Panc1 (cell line): ENCODE results near the gene CDH15. TPM values are rescaled to one million over a fixed set of nuclear protein-coding genes. Genes with fewer than 3 reads are reported as not detected.

Experiments used
- ATAC-seq: fragments of 200-7000 bp; cut with Tn5 transposase; 2 replicates; pipeline ENCODE4 v1.9.1; 2020; ENCODE audit warnings: mild to moderate bottlenecking, moderate library complexity
- BruUV-seq: library from RNA; stranded (reverse); fragments of 400-500 nt; replicated peaks from 2 replicates; lab custom pipeline; 2021; lab: Mats Ljungman, UMichigan
- CTCF ChIA-PET: fragments of 300-600 bp; sonication (Branson Sonifier 250); formaldehyde crosslinking; loops from one replicate; lab custom pipeline; 2022; ENCODE audit warnings: antibody characterized with exemption; lab: Charles Lee
- POLR2A ChIA-PET: fragments of 300-600 bp; sonication (Branson Sonifier 250); formaldehyde crosslinking; loops from one replicate; lab custom pipeline; 2022; ENCODE audit warnings: antibody characterized with exemption; lab: Charles Lee
- DNase-seq: peaks from one replicate; pipeline ENCODE4 v3.0.0-alpha.2; 2010; ENCODE audit warnings: low read depth, low spot score
- H3K27ac ChIP-seq: 2 replicates; pipeline ENCODE4 v1.5.1; 2011; ENCODE audit warnings: mild to moderate bottlenecking, low read length, inconsistent platforms
- H3K27me3 ChIP-seq: fragments of 200-500 bp; sonication (Bioruptor generic); 2 replicates; pipeline ENCODE4 v1.6.0; 2014; ENCODE audit warnings: low read length, inconsistent platforms; ENCODE audit not compliant: control insufficient read depth, insufficient read depth
- H3K36me3 ChIP-seq: fragments of 200-500 bp; sonication (Bioruptor generic); 2 replicates; pipeline ENCODE4 v1.5.1; 2014; ENCODE audit warnings: inconsistent platforms, mild to moderate bottlenecking, low read length, moderate library complexity; ENCODE audit not compliant: control insufficient read depth, insufficient read depth
- H3K4me1 ChIP-seq: 2 replicates; pipeline ENCODE4 v1.5.1; 2011; ENCODE audit warnings: inconsistent platforms, mild to moderate bottlenecking, low read length, moderate library complexity; ENCODE audit not compliant: control insufficient read depth, insufficient read depth
- H3K4me3 ChIP-seq, 2 experiments: 2 replicates each; pipeline ENCODE4 v1.5.1; 2011 to 2012; ENCODE audit warnings: low read depth in 2 of 2, low read length in 2 of 2, mild to moderate bottlenecking in 2 of 2, inconsistent platforms in 1 of 2, moderate library complexity in 1 of 2
- H3K9me3 ChIP-seq: fragments of 200-500 bp; sonication (Bioruptor generic); 2 replicates; pipeline ENCODE4 v1.5.1; 2014; ENCODE audit warnings: low read depth, mild to moderate bottlenecking, inconsistent platforms, low read length, moderate library complexity; ENCODE audit not compliant: control insufficient read depth, insufficient read depth
- POLR2AphosphoS5 ChIP-seq: IDR thresholded peaks from 2 replicates; pipeline ENCODE4 v1.6.1; 2012; ENCODE audit warnings: mild to moderate bottlenecking, low read depth, low read length, moderate library complexity
- SIN3A ChIP-seq: IDR thresholded peaks from 2 replicates; pipeline ENCODE4 v1.6.1; 2012; ENCODE audit warnings: low read depth, mild to moderate bottlenecking, low read length, moderate library complexity, borderline replicate concordance; ENCODE audit not compliant: insufficient read depth
- TCF7L2 ChIP-seq: IDR thresholded peaks from 2 replicates; pipeline ENCODE4 v1.6.1; 2011; ENCODE audit warnings: mild to moderate bottlenecking, low read depth, low read length, inconsistent platforms
- in situ Hi-C: cut with HindIII; loops from 2 replicates; pipeline ENCODE4 v1.10.0; 2016; ENCODE audit warnings: low sequenced_read_pairs, low pct_unique_long_range_greater_than_20kb
- intact Hi-C: fragments of 100-400 bp; cut with micrococcal nuclease; formaldehyde crosslinking; loops from one replicate; pipeline ENCODE4 v1.10.0; 2022; ENCODE audit not compliant: unreplicated experiment
- total RNA-seq: library from RNA; stranded (reverse); gene quantifications from one replicate; pipeline ENCODE4 v1.2.1, GENCODE V29; 2021; ENCODE audit not compliant: unreplicated experiment
- TF ChIP-seq, protein P1 (sequence below), 2 experiments: IDR thresholded peaks; 2 replicates each; pipeline ENCODE4 v1.6.1; 2011 to 2012; ENCODE audit warnings: low read depth in 2 of 2, control low read depth in 1 of 2, low read length in 1 of 2, mild to moderate bottlenecking in 1 of 2, moderate library complexity in 1 of 2; ENCODE audit not compliant: insufficient read depth in 1 of 2
- TF ChIP-seq, protein P2 (sequence below): fragments of 450-650 bp; IDR thresholded peaks from 2 replicates; pipeline ENCODE4 v1.5.1; 2017; ENCODE audit warnings: mild to moderate bottlenecking

The CDH15 gene
- total RNA-seq, 1 experiment from 2014 or later, result 0.51 TPM

DNA sequence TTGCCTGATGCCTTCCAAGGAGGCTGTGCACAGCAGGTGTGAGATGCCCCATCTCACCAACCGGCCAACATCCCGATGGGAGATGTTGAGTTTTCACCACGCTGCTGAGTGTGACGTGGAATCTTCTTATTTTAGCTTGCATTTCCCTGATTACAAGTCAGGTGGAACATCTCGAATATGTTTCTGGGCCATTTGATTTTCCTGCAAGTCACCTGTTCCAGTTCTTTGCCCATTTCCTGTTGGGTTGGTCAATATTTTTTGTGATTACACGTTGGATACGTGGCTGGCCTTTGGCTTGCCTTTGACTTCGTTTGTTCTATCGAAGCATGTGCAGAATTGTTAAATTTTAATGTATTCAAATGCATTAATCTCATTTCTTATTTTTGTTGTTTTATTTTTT is 8.3 kb upstream of the CDH15 start:
- CTCF ChIA-PET, result no interaction called here
- intact Hi-C loops, result loop anchor here (10.0 kb wide), 1 partner anchor 348 kb away; the partner anchor contains the start of gene APRT
- BruUV-seq, result no TSS peak

DNA sequence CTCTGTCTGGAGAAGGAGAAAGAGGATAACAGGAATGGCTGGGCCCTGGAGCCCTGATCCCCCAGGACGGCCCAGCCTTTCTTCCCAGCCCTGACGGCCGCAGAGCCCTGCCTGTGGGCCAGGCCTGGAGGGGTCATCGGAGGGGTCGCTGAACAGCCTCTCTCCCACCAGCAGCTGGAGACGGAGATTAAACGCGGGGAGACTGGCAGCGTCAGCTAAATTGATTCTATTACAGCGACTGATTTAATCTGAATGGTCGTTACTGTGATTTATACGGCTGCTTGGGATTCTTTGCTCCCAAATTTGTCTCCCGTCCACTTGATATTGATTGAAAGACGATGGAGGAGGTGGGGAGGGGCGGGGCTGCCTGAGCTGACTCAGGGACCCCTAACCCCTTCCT is 7.1 kb upstream of the CDH15 start:
- no TSS peak for BruUV-seq
- in situ Hi-C loops, result no loop called here
- POLR2A ChIA-PET, result no interaction called here
- H3K27me3 ChIP-seq, result no peaks in the 10 kb centered on the region
- no peak overlapping the region for H3K27ac ChIP-seq
- H3K4me3 ChIP-seq, result no peak overlapping the region
- intact Hi-C loops, result loop anchor here (10.0 kb wide), 1 partner anchor 350 kb away; the partner anchor contains the start of gene APRT
- no peaks in the 10 kb centered on the region for H3K36me3 ChIP-seq
- TF ChIP-seq POLR2AphosphoS5 (no peak), SIN3A (no peak)
- DNase-seq (no peak), ATAC-seq (no peak)
- H3K9me3 ChIP-seq, result no peaks in the 10 kb centered on the region
- peaks cover 4% of the 10 kb centered on the region; the same call in 1 of the 2 replicates for H3K4me1 ChIP-seq
- CTCF ChIA-PET, result no interaction called here

More for the DNA sequence above, 8.3 kb upstream of the CDH15 start:
- Histone ChIP-seq H3K9me3 (no peaks in the 10 kb centered on the region), H3K4me1 (no peaks in the 10 kb centered on the region), H3K27me3 (no peaks in the 10 kb centered on the region), H3K4me3 (no peak overlapping the region), H3K27ac (no peak overlapping the region), H3K36me3 (no peaks in the 10 kb centered on the region)
- ATAC-seq (no peak), DNase-seq (no peak)
- TF ChIP-seq SIN3A (no peak), TCF7L2 (no peak), POLR2AphosphoS5 (no peak)
- TF ChIP-seq, protein P1, sequence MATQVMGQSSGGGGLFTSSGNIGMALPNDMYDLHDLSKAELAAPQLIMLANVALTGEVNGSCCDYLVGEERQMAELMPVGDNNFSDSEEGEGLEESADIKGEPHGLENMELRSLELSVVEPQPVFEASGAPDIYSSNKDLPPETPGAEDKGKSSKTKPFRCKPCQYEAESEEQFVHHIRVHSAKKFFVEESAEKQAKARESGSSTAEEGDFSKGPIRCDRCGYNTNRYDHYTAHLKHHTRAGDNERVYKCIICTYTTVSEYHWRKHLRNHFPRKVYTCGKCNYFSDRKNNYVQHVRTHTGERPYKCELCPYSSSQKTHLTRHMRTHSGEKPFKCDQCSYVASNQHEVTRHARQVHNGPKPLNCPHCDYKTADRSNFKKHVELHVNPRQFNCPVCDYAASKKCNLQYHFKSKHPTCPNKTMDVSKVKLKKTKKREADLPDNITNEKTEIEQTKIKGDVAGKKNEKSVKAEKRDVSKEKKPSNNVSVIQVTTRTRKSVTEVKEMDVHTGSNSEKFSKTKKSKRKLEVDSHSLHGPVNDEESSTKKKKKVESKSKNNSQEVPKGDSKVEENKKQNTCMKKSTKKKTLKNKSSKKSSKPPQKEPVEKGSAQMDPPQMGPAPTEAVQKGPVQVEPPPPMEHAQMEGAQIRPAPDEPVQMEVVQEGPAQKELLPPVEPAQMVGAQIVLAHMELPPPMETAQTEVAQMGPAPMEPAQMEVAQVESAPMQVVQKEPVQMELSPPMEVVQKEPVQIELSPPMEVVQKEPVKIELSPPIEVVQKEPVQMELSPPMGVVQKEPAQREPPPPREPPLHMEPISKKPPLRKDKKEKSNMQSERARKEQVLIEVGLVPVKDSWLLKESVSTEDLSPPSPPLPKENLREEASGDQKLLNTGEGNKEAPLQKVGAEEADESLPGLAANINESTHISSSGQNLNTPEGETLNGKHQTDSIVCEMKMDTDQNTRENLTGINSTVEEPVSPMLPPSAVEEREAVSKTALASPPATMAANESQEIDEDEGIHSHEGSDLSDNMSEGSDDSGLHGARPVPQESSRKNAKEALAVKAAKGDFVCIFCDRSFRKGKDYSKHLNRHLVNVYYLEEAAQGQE (IDR thresholded peaks at IDR 0.05; ENCODE audit: insufficient read depth in 1 of 2, low read depth in 2 of 2, low read length in 1 of 2), result no peak
- TF ChIP-seq, protein P2, sequence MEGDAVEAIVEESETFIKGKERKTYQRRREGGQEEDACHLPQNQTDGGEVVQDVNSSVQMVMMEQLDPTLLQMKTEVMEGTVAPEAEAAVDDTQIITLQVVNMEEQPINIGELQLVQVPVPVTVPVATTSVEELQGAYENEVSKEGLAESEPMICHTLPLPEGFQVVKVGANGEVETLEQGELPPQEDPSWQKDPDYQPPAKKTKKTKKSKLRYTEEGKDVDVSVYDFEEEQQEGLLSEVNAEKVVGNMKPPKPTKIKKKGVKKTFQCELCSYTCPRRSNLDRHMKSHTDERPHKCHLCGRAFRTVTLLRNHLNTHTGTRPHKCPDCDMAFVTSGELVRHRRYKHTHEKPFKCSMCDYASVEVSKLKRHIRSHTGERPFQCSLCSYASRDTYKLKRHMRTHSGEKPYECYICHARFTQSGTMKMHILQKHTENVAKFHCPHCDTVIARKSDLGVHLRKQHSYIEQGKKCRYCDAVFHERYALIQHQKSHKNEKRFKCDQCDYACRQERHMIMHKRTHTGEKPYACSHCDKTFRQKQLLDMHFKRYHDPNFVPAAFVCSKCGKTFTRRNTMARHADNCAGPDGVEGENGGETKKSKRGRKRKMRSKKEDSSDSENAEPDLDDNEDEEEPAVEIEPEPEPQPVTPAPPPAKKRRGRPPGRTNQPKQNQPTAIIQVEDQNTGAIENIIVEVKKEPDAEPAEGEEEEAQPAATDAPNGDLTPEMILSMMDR, result no peak
- in situ Hi-C loops, result no loop called here
- POLR2A ChIA-PET, result no interaction called here

DNA sequence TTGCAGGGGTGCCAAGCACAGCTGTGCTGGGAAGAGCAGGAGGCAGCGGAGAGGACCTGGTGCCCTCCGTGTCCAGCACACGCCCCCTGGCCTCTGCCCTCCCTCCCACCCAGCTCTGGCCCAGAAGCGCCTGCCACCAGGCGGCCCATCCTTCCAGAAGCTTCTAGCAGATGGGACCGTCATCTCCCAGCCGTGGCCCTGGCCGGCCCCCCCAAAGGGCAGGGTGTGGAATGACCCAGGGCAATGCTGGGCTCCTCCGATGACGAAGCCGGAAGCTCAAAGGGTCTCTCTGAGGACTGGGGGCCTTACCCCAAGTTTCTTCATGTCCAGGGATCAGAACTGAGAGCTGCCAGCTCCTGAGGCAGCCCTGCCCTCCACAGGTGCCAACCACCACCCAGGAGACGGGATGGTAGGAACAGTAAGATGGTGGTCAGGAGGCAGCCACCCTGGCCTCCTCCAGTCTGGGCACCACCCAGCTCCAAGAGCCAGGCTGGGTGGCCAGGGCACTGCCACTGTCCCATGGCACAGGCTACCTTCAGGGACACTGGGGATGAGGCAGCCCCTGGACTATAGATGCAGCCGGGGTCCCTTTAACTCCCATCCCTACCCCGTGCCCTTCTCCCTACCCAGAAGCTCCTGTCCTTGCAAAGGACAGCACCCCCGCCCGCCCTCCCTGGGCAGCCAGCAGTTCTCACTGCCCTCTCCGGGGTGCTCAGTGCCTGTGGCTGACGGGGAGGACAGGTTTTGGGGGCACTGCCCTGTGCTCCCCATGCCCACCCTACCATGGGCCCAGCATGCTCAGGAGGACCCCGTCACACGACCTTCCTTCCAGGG is 6.5 kb upstream of the CDH15 start:
- intact Hi-C loops, result loop anchor here (10.0 kb wide), 1 partner anchor 350 kb away; the partner anchor contains the start of gene APRT
- H3K27me3 ChIP-seq, result no peaks in the 10 kb centered on the region
- no peak overlapping the region for H3K27ac ChIP-seq
- no peak for DNase-seq
- no peak for ATAC-seq
- in situ Hi-C loops, result no loop called here
- no peak overlapping the region for H3K4me3 ChIP-seq
- POLR2A ChIA-PET, result interaction anchor here (0.5 kb wide), 1 partner anchor 130 kb away, joined by 4 read pairs; no protein-coding TSS in a partner anchor
- no peak for TF ChIP-seq TCF7L2
- no peak for TF ChIP-seq SIN3A
- TF ChIP-seq, protein P1 (IDR thresholded peaks at IDR 0.05; ENCODE audit: insufficient read depth in 1 of 2, low read depth in 2 of 2, low read length in 1 of 2), result no peak
- no peak for TF ChIP-seq POLR2AphosphoS5
- TF ChIP-seq, protein P2, result no peak
- no peaks in the 10 kb centered on the region for H3K36me3 ChIP-seq
- no TSS peak for BruUV-seq
- H3K4me1 ChIP-seq, result peaks cover 4% of the 10 kb centered on the region; the same call in 1 of the 2 replicates
- H3K9me3 ChIP-seq, result no peaks in the 10 kb centered on the region
- CTCF ChIA-PET, result interaction anchor here (0.6 kb wide), 1 partner anchor 535 kb away, joined by 4 read pairs; no protein-coding TSS in a partner anchor
